OCI-M2 (cell line): ENCODE results near the gene CD68.

Experiments
- DNase-seq: peaks from one replicate; lab custom pipeline; 2025; ENCODE audit not compliant: unreplicated experiment; lab: John Stamatoyannopoulos, UW

CD68 gene

GRCh38 chr17:7559320-7560171 lies 19.9 kb upstream of the CD68 start:
- DNase-seq = no peak

GRCh38 chr17:7560172-7561027 lies 19.0 kb upstream of the CD68 start:
- no peak for DNase-seq

- DNase-seq = no peak
These were observed 18.3 kb upstream of the CD68 start for GRCh38 chr17:7561028-7561575.

- no peak for DNase-seq
These were observed 17.7 kb upstream of the CD68 start, which contains the start of gene SENP3 for GRCh38 chr17:7561589-7562207. TSS of gene SENP3 (plus strand) at chr17:7561919. CDS start at chr17:7563077, 1,158 bp downstream.

GRCh38 chr17:7562208-7562605 lies 17.2 kb upstream of the CD68 start:
- DNase-seq = no peak

GRCh38 chr17:7563115-7563869 lies 16.1 kb upstream of the CD68 start:
- DNase-seq = no peak

- no peak for DNase-seq
These were observed 9.9 kb upstream of the CD68 start for GRCh38 chr17:7569571-7569970.

- no peak for DNase-seq
These were observed 9.1 kb upstream of the CD68 start for GRCh38 chr17:7570351-7570750.

GRCh38 chr17:7572338-7572587 lies 7.2 kb upstream of the CD68 start:
- no peak for DNase-seq

- peak; percentile 96 for DNase-seq
These were observed 6.7 kb upstream of the CD68 start for GRCh38 chr17:7572588-7573323.

- no peak for DNase-seq
These were observed 5.9 kb upstream of the CD68 start for GRCh38 chr17:7573324-7574080.

- no peak for DNase-seq
These were observed 5.1 kb upstream of the CD68 start for GRCh38 chr17:7574176-7574953.

- DNase-seq = no peak
These were observed 4.0 kb upstream of the CD68 start for GRCh38 chr17:7575481-7575883.

- no peak for DNase-seq
These were observed 3.5 kb upstream of the CD68 start for GRCh38 chr17:7575959-7576358.

- DNase-seq = no peak
These were observed 3.0 kb upstream of the CD68 start for GRCh38 chr17:7576432-7576937.

GRCh38 chr17:7577327-7578199 lies 1.9 kb upstream of the CD68 start:
- no peak for DNase-seq

- no peak for DNase-seq
These were observed 581 bp downstream of the CD68 start for GRCh38 chr17:7579834-7580603.
